GM12878 (cell line): Measurements from ENCODE around the gene GPN2. TPM values are rescaled to one million over a fixed set of nuclear protein-coding genes. Genes with fewer than 3 reads are reported as not detected.
A peak's percentile ranks its signal among the peaks of the same experiment; 100 is the strongest.

ENCODE experiments used
- CREB1 ChIP-seq: IDR thresholded peaks from 2 replicates; pipeline ENCODE4 v1.6.1; 2012; ENCODE audit warnings: low read depth, mild to moderate bottlenecking, inconsistent platforms
- EGR1 ChIP-seq, 2 experiments: IDR thresholded peaks; 1 replicate in 1 of 2; 2 replicates in 1 of 2; pipeline ENCODE4 v1.6.1; 2011 to 2012; ENCODE audit warnings: low read depth in 2 of 2, low read length in 2 of 2, borderline replicate concordance in 1 of 2, mild to moderate bottlenecking in 1 of 2, moderate library complexity in 1 of 2
- GABPA ChIP-seq: IDR thresholded peaks from 2 replicates; pipeline ENCODE4 v1.6.1; 2014; ENCODE audit warnings: antibody characterized with exemption, low read depth, mild to moderate bottlenecking, inconsistent platforms
- NBN ChIP-seq: fragments of 450-650 bp; IDR thresholded peaks from 2 replicates; pipeline ENCODE4 v1.6.1; 2016
- NFIC ChIP-seq: IDR thresholded peaks from 2 replicates; pipeline ENCODE4 v1.6.1; 2012; ENCODE audit warnings: low read depth, mild to moderate bottlenecking, inconsistent platforms, low read length, moderate library complexity
- SIN3A ChIP-seq: IDR thresholded peaks from 2 replicates; pipeline ENCODE4 v1.6.1; 2012; ENCODE audit warnings: low read depth, low read length, improper control_type of control experiment
- SIX5 ChIP-seq: IDR thresholded peaks from 2 replicates; pipeline ENCODE4 v1.6.1; 2011; ENCODE audit warnings: mild to moderate bottlenecking, low read depth, low read length, moderate library complexity; ENCODE audit not compliant: severe bottlenecking
- SMAD5 ChIP-seq: IDR thresholded peaks from 2 replicates; pipeline ENCODE4 v1.6.1; 2016; ENCODE audit warnings: antibody characterized with exemption, low read depth
- ZNF274 ChIP-seq: IDR thresholded peaks from one replicate; pipeline ENCODE4 v1.8.0; 2011; ENCODE audit not compliant: insufficient read length, insufficient read depth
- polyA plus RNA-seq, 11 experiments: library from polyadenylated mRNA; depleted of rRNA in 4 of 11; unstranded in 6 of 11; stranded (reverse) in 5 of 11; fragments of >200 nt; fragmentation: Nextera tagmentation in 4 of 11; fragmentation: Illumina TruSeq in 1 of 11; extraction: Ambion mirVana in 4 of 11; extraction: Trizol in 1 of 11; gene quantifications; 1 replicate in 1 of 11; 2 replicates in 10 of 11; pipeline versions ENCODE4 v1.2.1 to v1.2.3, GENCODE V29; 2011 to 2016; ENCODE audit warnings: inconsistent platforms in 2 of 11, missing spikeins in 2 of 11, low read depth in 1 of 11
- total RNA-seq, 4 experiments: library from RNA; depleted of rRNA in 3 of 4; stranded (reverse); fragments of >200 nt in 3 of 4; fragmentation: Illumina TruSeq in 1 of 4; extraction: Trizol in 1 of 4; gene quantifications; 2 replicates each; pipeline versions ENCODE4 v1.2.1 to v1.2.3, GENCODE V29; 2013 to 2021
- TF ChIP-seq, protein P1 (sequence below), 3 experiments: IDR thresholded peaks in 2 of 3; conservative IDR thresholded peaks in 1 of 3; 2 replicates each; pipeline ENCODE4 v1.5.1; 2011; ENCODE audit warnings: low read depth in 3 of 3, low read length in 3 of 3, mild to moderate bottlenecking in 3 of 3, control low read depth in 2 of 3, moderate library complexity in 2 of 3, inconsistent platforms in 1 of 3, mixed read lengths in 1 of 3; ENCODE audit not compliant: control insufficient read depth in 2 of 3, insufficient read depth in 1 of 3; ENCODE audit errors: extremely low read depth in 1 of 3
- TF ChIP-seq, protein P2 (sequence below): fragments of 450-650 bp; IDR thresholded peaks from 2 replicates; pipeline ENCODE4 v1.6.1; 2018; ENCODE audit warnings: mild to moderate bottlenecking, low read depth, moderate library complexity; ENCODE audit not compliant: partially characterized antibody
- TF ChIP-seq, protein P3 (sequence below): IDR thresholded peaks from 2 replicates; pipeline ENCODE4 v1.6.1; 2011; ENCODE audit warnings: mild to moderate bottlenecking, low read depth, low read length, moderate library complexity; ENCODE audit not compliant: insufficient replicate concordance
- TF ChIP-seq, protein P4 (sequence below): fragments of 450-650 bp; formaldehyde crosslinking; IDR thresholded peaks from 2 replicates; pipeline ENCODE4 v1.5.0; 2022; ENCODE audit warnings: mild to moderate bottlenecking, missing genetic modification characterization
- TF ChIP-seq, protein P5 (sequence below): IDR thresholded peaks from 2 replicates; pipeline ENCODE4 v1.6.1; 2012; ENCODE audit warnings: low read depth, low read length, improper control_type of control experiment
- TF ChIP-seq, protein P6 (sequence below): fragments of 450-650 bp; IDR thresholded peaks from 2 replicates; pipeline ENCODE4 v1.6.1; 2016; ENCODE audit warnings: mild to moderate bottlenecking

Gene GPN2
- total and polyA plus RNA-seq, 10 of the 15 experiments (the other 5 are each of a cell fraction or from before 2014, with no cell fraction given), result 8.3 to 61.4 (median 23.3) TPM

DNA sequence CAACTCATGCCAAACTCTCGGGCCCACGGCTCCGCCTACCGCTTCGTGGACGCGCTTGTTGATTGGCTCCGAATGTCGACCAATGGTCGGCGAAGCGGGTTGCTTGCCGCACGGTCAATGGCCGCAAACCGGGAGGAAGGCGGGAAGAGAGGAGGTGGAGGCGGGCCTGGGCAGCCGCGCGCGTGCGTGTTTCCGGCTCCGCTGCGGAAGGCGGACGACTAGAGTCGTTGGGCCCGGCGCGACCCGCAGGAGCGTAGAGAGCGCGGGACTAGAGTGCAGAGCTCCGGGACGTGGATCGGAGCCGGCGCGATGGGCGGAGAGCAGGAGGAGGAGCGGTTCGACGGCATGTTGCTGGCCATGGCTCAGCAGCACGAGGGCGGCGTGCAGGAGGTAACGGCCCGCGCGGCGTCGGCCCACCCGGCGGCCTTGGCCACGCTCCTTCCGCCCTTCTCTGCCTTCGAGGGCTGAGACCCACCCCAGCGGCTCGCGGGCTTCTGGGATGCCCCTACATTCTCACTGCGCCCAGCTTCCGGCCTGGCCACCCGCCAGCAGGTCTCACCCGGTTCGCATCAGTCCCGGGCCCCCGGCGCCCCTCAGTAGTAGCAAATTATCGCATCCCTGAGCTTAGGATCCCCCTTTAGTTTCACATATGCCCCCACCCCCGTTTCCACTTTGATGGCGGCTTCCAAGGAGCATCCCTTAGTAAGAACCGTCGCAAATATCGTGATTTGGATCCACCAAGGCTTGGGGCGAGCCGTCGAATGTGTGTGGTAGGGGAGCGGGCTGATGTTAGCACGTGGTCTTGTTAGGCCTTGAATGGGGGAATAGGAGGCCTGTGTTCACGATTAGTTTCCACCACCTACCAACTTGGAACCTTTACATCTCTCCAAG lies 31.7 kb upstream of the GPN2 start, which contains the start of gene NUDC (continued):
- TF ChIP-seq, protein P1, sequence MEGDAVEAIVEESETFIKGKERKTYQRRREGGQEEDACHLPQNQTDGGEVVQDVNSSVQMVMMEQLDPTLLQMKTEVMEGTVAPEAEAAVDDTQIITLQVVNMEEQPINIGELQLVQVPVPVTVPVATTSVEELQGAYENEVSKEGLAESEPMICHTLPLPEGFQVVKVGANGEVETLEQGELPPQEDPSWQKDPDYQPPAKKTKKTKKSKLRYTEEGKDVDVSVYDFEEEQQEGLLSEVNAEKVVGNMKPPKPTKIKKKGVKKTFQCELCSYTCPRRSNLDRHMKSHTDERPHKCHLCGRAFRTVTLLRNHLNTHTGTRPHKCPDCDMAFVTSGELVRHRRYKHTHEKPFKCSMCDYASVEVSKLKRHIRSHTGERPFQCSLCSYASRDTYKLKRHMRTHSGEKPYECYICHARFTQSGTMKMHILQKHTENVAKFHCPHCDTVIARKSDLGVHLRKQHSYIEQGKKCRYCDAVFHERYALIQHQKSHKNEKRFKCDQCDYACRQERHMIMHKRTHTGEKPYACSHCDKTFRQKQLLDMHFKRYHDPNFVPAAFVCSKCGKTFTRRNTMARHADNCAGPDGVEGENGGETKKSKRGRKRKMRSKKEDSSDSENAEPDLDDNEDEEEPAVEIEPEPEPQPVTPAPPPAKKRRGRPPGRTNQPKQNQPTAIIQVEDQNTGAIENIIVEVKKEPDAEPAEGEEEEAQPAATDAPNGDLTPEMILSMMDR (IDR thresholded peaks at IDR 0.05 in 2 of 3, conservative IDR thresholded peaks at IDR 0.05 in 1 of 3; ENCODE audit: control insufficient read depth in 2 of 3, extremely low read depth in 1 of 3, insufficient read depth in 1 of 3, low read depth in 3 of 3, low read length in 3 of 3), result no peak
- TF ChIP-seq, protein P2, sequence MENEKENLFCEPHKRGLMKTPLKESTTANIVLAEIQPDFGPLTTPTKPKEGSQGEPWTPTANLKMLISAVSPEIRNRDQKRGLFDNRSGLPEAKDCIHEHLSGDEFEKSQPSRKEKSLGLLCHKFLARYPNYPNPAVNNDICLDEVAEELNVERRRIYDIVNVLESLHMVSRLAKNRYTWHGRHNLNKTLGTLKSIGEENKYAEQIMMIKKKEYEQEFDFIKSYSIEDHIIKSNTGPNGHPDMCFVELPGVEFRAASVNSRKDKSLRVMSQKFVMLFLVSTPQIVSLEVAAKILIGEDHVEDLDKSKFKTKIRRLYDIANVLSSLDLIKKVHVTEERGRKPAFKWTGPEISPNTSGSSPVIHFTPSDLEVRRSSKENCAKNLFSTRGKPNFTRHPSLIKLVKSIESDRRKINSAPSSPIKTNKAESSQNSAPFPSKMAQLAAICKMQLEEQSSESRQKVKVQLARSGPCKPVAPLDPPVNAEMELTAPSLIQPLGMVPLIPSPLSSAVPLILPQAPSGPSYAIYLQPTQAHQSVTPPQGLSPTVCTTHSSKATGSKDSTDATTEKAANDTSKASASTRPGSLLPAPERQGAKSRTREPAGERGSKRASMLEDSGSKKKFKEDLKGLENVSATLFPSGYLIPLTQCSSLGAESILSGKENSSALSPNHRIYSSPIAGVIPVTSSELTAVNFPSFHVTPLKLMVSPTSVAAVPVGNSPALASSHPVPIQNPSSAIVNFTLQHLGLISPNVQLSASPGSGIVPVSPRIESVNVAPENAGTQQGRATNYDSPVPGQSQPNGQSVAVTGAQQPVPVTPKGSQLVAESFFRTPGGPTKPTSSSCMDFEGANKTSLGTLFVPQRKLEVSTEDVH, result no peak
- peak; percentile 59; the same call in 1 of the 2 replicates for TF ChIP-seq SMAD5
- TF ChIP-seq, protein P3, sequence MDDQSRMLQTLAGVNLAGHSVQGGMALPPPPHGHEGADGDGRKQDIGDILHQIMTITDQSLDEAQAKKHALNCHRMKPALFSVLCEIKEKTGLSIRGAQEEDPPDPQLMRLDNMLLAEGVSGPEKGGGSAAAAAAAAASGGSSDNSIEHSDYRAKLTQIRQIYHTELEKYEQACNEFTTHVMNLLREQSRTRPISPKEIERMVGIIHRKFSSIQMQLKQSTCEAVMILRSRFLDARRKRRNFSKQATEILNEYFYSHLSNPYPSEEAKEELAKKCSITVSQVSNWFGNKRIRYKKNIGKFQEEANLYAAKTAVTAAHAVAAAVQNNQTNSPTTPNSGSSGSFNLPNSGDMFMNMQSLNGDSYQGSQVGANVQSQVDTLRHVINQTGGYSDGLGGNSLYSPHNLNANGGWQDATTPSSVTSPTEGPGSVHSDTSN, result peak; percentile 91
- no peak for TF ChIP-seq NFIC
- TF ChIP-seq, protein P4, sequence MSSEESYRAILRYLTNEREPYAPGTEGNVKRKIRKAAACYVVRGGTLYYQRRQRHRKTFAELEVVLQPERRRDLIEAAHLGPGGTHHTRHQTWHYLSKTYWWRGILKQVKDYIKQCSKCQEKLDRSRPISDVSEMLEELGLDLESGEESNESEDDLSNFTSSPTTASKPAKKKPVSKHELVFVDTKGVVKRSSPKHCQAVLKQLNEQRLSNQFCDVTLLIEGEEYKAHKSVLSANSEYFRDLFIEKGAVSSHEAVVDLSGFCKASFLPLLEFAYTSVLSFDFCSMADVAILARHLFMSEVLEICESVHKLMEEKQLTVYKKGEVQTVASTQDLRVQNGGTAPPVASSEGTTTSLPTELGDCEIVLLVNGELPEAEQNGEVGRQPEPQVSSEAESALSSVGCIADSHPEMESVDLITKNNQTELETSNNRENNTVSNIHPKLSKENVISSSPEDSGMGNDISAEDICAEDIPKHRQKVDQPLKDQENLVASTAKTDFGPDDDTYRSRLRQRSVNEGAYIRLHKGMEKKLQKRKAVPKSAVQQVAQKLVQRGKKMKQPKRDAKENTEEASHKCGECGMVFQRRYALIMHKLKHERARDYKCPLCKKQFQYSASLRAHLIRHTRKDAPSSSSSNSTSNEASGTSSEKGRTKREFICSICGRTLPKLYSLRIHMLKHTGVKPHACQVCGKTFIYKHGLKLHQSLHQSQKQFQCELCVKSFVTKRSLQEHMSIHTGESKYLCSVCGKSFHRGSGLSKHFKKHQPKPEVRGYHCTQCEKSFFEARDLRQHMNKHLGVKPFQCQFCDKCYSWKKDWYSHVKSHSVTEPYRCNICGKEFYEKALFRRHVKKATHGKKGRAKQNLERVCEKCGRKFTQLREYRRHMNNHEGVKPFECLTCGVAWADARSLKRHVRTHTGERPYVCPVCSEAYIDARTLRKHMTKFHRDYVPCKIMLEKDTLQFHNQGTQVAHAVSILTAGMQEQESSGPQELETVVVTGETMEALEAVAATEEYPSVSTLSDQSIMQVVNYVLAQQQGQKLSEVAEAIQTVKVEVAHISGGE, result no peak
- TF ChIP-seq NBN, result peak; percentile 48; the same call in 1 of the 2 replicates
- TF ChIP-seq, protein P5, sequence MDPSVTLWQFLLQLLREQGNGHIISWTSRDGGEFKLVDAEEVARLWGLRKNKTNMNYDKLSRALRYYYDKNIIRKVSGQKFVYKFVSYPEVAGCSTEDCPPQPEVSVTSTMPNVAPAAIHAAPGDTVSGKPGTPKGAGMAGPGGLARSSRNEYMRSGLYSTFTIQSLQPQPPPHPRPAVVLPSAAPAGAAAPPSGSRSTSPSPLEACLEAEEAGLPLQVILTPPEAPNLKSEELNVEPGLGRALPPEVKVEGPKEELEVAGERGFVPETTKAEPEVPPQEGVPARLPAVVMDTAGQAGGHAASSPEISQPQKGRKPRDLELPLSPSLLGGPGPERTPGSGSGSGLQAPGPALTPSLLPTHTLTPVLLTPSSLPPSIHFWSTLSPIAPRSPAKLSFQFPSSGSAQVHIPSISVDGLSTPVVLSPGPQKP, result no peak
- peak; percentile 91 for TF ChIP-seq GABPA
- TF ChIP-seq, protein P6, sequence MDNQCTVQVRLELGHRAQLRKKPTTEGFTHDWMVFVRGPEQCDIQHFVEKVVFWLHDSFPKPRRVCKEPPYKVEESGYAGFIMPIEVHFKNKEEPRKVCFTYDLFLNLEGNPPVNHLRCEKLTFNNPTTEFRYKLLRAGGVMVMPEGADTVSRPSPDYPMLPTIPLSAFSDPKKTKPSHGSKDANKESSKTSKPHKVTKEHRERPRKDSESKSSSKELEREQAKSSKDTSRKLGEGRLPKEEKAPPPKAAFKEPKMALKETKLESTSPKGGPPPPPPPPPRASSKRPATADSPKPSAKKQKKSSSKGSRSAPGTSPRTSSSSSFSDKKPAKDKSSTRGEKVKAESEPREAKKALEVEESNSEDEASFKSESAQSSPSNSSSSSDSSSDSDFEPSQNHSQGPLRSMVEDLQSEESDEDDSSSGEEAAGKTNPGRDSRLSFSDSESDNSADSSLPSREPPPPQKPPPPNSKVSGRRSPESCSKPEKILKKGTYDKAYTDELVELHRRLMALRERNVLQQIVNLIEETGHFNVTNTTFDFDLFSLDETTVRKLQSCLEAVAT, result no peak
- no peak for TF ChIP-seq EGR1 (IDR thresholded peaks at IDR 0.05; ENCODE audit: borderline replicate concordance in 1 of 2, low read depth in 2 of 2, low read length in 2 of 2)
- no peak for TF ChIP-seq SIX5
- peak; percentile 90 for TF ChIP-seq CREB1
- no peak; the same call in 1 of the 2 replicates for TF ChIP-seq SIN3A
- TF ChIP-seq ZNF274, result no peak
